Effector memory CD4-positive, alpha-beta T cell (primary cell): Measurements from ENCODE around the gene CCP110.

Experiments used
- DNase-seq, 3 donors: peaks; one replicate each; pipeline ENCODE4 v3.0.0-alpha.2; 2020
- H3K27ac ChIP-seq: 2 replicates; pipeline ENCODE4 v1.7.0; 2013; ENCODE audit warnings: mild to moderate bottlenecking, low read length, moderate library complexity; ENCODE audit not compliant: insufficient read depth, poor library complexity, severe bottlenecking
- H3K27me3 ChIP-seq: replicated peaks from 2 replicates; pipeline ENCODE4 v1.7.0; 2013; ENCODE audit warnings: mild to moderate bottlenecking, low read length; ENCODE audit not compliant: insufficient read depth, control insufficient read depth, poor library complexity, severe bottlenecking
- H3K36me3 ChIP-seq: 2 replicates; pipeline ENCODE4 v1.7.0; 2013; ENCODE audit warnings: mild to moderate bottlenecking, low read length, moderate library complexity; ENCODE audit not compliant: control insufficient read depth, insufficient read depth
- H3K4me1 ChIP-seq: 2 replicates; pipeline ENCODE4 v1.7.0; 2013; ENCODE audit warnings: low read length, mild to moderate bottlenecking; ENCODE audit not compliant: control insufficient read depth, insufficient read depth, poor library complexity, severe bottlenecking
- H3K4me3 ChIP-seq: 2 replicates; pipeline ENCODE4 v1.7.0; 2013; ENCODE audit warnings: low read length, low read depth, mild to moderate bottlenecking; ENCODE audit not compliant: insufficient read depth, poor library complexity, severe bottlenecking
- H3K9me3 ChIP-seq: 2 replicates; pipeline ENCODE4 v1.7.0; 2013; ENCODE audit warnings: mild to moderate bottlenecking, low read length, moderate library complexity; ENCODE audit not compliant: control insufficient read depth
- total RNA-seq, 3 donors: gene quantifications; one replicate each; lab custom pipeline; 2026; lab: John Stamatoyannopoulos, UW

Gene CCP110, protein sequence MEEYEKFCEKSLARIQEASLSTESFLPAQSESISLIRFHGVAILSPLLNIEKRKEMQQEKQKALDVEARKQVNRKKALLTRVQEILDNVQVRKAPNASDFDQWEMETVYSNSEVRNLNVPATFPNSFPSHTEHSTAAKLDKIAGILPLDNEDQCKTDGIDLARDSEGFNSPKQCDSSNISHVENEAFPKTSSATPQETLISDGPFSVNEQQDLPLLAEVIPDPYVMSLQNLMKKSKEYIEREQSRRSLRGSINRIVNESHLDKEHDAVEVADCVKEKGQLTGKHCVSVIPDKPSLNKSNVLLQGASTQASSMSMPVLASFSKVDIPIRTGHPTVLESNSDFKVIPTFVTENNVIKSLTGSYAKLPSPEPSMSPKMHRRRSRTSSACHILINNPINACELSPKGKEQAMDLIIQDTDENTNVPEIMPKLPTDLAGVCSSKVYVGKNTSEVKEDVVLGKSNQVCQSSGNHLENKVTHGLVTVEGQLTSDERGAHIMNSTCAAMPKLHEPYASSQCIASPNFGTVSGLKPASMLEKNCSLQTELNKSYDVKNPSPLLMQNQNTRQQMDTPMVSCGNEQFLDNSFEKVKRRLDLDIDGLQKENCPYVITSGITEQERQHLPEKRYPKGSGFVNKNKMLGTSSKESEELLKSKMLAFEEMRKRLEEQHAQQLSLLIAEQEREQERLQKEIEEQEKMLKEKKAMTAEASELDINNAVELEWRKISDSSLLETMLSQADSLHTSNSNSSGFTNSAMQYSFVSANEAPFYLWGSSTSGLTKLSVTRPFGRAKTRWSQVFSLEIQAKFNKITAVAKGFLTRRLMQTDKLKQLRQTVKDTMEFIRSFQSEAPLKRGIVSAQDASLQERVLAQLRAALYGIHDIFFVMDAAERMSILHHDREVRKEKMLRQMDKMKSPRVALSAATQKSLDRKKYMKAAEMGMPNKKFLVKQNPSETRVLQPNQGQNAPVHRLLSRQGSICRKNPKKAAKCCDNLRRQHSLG
- 22.6 to 23.9 (median 22.7) reads per million in 3 donors for total RNA-seq

DNA sequence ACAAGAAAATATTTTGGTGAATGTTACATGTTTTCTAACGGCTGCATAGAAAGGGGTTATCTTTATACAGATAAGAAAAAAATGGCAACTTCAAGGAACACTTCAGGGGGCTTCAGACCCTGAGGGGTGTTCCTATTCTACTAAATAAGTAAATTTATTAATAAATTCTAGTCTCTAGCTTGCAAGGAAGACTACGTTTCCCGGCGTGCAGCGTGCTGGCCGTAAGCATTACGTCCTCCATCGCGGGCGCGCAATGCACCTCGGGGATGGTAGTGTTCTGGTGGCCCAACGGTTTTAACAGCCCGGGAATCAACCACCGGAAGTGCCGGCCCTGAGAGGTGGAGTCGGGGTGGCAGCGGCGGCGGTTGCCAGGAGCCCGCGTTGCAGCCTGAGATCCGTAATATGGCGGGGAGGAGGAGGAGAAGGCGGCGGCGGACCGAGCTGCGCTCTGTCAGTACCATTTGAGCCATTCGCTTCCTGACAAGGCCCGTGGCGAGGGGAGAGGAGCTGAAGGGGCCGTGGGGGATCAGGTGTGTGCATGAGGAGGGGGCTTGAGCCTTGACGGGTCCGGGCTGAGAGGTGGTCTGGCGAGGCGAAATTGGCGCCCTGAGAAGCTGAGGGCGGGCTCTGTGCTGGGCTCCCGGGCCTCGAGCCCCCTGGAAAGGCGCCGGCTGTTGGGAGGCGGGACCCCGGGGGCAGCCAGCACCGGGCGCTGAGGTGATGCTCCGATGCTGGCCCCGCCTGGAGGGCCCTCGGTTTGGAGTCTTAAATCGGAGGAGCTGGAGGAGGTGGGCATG, at the start of gene CCP110:
Gene CCP110 (plus strand): TSS at position 384 of the 797 bp plus-strand sequence. CDS start 3,940 bp downstream, outside the sequence.
- H3K4me1 ChIP-seq: peaks cover 21% of the 10 kb centered on the region
- no peaks in the 10 kb centered on the region for H3K27me3 ChIP-seq
- peak within 1 kb of the TSS; percentile 98 for H3K4me3 ChIP-seq
- H3K27ac ChIP-seq: peak within 1 kb of the TSS; percentile 67
- peaks cover 2% of the 10 kb centered on the region for H3K36me3 ChIP-seq
- no peaks in the 10 kb centered on the region for H3K9me3 ChIP-seq
- peak; percentile 89 to 92 (median 91) for DNase-seq

DNA sequence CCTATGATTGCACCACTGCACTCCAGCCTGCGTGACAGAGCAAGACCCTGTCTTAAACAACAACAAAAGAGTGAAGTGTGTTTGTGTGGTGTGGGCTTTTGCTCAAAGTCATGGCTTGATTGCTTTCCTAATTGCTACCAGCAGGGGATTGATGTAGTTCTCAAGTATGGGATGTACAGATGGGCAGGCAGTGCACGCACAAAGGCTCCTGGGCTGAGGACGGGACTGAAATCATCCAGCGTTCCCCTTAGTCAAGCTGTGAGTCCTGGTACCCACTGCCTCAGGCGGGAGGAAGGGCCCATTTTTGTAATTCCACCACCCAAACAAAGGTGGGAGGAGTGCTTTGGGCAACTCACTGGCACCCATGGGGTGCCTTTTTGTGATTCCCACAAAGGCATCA, 49.1 kb upstream of the CCP110 start:
- no peaks in the 10 kb centered on the region for H3K27me3 ChIP-seq
- no peaks in the 10 kb centered on the region for H3K36me3 ChIP-seq
- DNase-seq: no peak
- no peaks in the 10 kb centered on the region for H3K9me3 ChIP-seq
- H3K4me1 ChIP-seq: no peaks in the 10 kb centered on the region
- no peak overlapping the region for H3K4me3 ChIP-seq
- no peak overlapping the region for H3K27ac ChIP-seq

DNA sequence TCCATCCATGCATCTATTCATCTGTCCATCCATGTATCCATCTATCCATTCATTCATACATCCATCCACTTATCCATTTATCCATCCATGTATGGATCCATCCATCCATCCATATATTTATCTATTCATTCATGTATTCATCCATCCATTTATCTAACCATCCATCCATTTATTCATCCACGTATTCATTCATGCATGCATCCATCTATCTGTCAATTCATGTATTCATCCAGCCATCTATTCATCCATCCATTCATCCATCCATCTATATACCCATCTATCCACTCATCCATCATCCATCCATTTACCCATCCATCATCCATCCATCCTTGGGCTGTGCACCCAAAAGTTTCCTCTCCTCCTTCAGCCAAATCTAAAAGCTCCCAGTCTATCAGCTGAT, 45.2 kb upstream of the CCP110 start:
- H3K4me1 ChIP-seq: no peaks in the 10 kb centered on the region
- no peak overlapping the region for H3K4me3 ChIP-seq
- no peak overlapping the region for H3K27ac ChIP-seq

DNA sequence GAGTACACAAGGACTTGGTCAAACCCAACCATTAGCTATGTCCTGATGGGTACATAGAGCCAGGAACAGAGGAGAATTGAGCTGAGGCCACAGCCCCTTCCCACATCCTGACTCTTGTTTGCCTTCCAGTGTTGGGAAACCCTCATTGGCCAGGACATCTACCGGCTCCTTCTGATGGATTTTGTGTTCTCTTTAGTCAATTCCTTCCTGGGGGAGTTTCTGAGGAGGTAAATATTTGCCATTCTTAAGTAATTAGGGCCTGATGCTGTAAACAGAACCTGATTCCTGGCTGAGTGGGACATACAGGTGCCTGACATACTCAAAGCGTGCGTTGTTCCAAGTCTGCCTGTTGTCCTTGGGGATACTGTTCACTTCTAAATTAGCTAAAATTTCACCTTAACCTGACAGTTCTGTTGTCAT, 44.4 kb upstream of the CCP110 start:
- Histone ChIP-seq H3K27me3 (no peaks in the 10 kb centered on the region), H3K9me3 (no peaks in the 10 kb centered on the region), H3K36me3 (no peaks in the 10 kb centered on the region), H3K4me1 (no peaks in the 10 kb centered on the region), H3K27ac (no peak overlapping the region), H3K4me3 (no peak overlapping the region)
- no peak for DNase-seq

More for the DNA sequence above, 45.2 kb upstream of the CCP110 start:
- no peaks in the 10 kb centered on the region for H3K36me3 ChIP-seq
- no peaks in the 10 kb centered on the region for H3K27me3 ChIP-seq
- H3K9me3 ChIP-seq: no peaks in the 10 kb centered on the region
- no peak for DNase-seq

DNA sequence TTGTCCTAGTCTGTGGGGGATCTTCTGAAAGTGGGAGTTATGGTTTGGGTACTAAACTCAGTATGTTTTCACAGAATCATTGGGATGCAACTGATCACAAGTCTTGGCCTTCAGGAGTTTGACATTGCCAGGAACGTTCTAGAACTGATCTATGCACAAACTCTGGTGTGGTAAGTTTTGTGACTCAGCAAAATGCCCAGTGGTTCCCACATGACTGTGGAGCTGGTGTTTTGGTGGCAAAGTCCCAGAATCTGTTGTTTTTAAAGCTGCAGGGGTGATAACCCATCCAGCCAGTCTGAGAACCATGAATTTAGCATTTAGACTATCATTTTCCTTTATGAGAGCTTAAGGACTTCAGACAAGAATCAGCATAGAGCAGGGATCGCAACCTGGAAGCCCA, 42.4 kb upstream of the CCP110 start:
- DNase-seq: no peak
- H3K4me1 ChIP-seq: no peaks in the 10 kb centered on the region
- H3K4me3 ChIP-seq: no peak overlapping the region
- no peak overlapping the region for H3K27ac ChIP-seq
- H3K9me3 ChIP-seq: no peaks in the 10 kb centered on the region
- H3K27me3 ChIP-seq: no peaks in the 10 kb centered on the region
- H3K36me3 ChIP-seq: no peaks in the 10 kb centered on the region

DNA sequence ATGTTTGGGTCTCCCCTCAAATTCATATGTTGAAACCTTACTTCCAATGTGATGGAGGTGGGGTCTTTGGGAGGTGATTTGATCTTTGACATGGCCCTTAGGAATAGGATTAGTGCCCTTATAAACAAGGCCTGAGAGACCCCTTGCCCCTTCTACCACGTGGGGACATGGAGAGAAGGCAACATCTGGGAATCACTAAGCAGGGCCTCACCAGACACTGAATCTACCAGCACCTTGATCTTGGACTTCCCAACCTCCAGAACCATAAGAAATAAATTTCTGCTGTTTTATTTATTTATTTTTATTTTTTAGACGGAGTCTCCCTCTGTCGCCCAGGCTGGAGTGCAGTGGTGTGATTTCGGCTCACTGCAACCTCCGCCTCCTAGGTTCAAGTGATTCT, 42.0 kb upstream of the CCP110 start:
- Histone ChIP-seq H3K9me3 (no peaks in the 10 kb centered on the region), H3K27me3 (no peaks in the 10 kb centered on the region), H3K36me3 (no peaks in the 10 kb centered on the region), H3K4me3 (no peak overlapping the region), H3K4me1 (no peaks in the 10 kb centered on the region), H3K27ac (no peak overlapping the region)
- DNase-seq: no peak

DNA sequence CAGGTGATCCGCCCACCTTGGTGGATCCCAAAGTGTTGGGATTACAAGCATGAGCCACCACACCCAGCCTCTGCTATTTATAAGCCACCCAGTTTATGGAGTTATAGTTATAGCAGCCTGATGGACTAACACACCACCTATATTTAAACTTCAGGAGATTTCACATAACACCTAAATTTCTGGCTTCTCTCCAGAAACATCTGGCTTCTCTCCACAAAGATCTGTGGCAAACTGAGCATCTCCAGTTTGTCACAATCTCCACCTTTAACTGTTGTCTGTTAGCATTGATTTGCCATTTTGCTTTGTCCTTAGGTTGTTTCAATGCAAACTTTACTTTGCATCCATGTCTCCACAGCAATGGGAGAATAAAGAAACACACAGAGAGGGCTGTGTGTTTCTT, 41.5 kb upstream of the CCP110 start:
- DNase-seq: no peak

DNA sequence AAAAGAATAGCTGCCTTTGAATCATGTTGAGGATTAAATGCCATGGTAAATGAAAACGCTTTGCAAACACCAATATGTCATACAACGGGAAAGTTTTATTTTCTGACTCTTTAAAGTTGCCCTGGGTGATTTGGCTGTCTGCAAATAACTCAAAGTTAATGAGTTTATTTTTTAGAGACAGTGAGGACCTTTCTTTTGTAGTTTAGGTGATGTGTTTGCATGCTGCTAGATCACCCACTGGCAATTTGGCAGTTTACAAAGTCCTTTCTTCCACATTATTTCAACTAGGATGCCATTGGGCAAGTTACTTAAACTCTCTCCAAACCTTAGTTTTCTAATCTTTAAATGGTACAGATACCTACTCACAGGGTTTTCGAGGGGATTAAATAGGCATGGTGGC, 39.6 kb upstream of the CCP110 start:
- Histone ChIP-seq H3K36me3 (no peaks in the 10 kb centered on the region), H3K4me1 (no peaks in the 10 kb centered on the region), H3K27me3 (no peaks in the 10 kb centered on the region), H3K4me3 (no peak overlapping the region), H3K27ac (no peak overlapping the region), H3K9me3 (no peaks in the 10 kb centered on the region)
- DNase-seq: no peak

More for the DNA sequence above, 41.5 kb upstream of the CCP110 start:
- no peaks in the 10 kb centered on the region for H3K4me1 ChIP-seq
- H3K27ac ChIP-seq: no peak overlapping the region
- H3K4me3 ChIP-seq: no peak overlapping the region
- no peaks in the 10 kb centered on the region for H3K36me3 ChIP-seq
- no peaks in the 10 kb centered on the region for H3K27me3 ChIP-seq
- no peaks in the 10 kb centered on the region for H3K9me3 ChIP-seq

DNA sequence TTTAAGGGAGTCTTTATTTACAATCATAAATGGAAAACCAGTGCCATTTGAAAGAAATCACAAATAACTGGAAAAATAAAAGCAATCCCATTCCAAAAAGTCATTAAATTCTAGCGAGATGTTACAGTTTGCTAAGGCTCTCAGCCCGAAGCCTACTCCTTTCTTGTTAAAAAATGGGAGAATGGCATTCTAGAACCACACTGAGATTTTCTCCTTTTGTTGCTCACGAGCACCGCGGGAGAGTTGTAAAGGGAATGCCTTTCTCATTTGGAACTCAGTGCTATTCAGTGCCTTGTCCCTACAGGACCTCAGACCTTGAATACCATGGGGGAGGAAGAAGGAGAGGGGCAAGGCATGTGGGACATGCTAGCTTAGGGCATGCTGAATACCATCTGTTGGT, 38.1 kb upstream of the CCP110 start:
- H3K27me3 ChIP-seq: no peaks in the 10 kb centered on the region
- H3K4me1 ChIP-seq: no peaks in the 10 kb centered on the region
- H3K4me3 ChIP-seq: no peak overlapping the region
- H3K36me3 ChIP-seq: no peaks in the 10 kb centered on the region
- DNase-seq: no peak
- no peaks in the 10 kb centered on the region for H3K9me3 ChIP-seq
- no peak overlapping the region for H3K27ac ChIP-seq
